K562 (cell line): ENCODE measurements around the gene MMP12.

ENCODE experiments used
- DPF2 ChIP-seq: fragments of 450-650 bp; IDR thresholded peaks from 2 replicates; pipeline ENCODE4 v1.6.1; 2016
- MAFK ChIP-seq: IDR thresholded peaks from 2 replicates; pipeline ENCODE4 v1.6.1; 2011; ENCODE audit warnings: low read length, improper control_type of control experiment
- OTX1 ChIP-seq: fragments of 450-650 bp; formaldehyde crosslinking; IDR thresholded peaks from 2 replicates; pipeline ENCODE4 v1.4.0; 2022; ENCODE audit warnings: mild to moderate bottlenecking
- PCBP1 ChIP-seq: fragments of 200-400 bp; formaldehyde crosslinking; IDR thresholded peaks from 2 replicates; pipeline ENCODE4 v1.6.1; 2018; ENCODE audit warnings: mild to moderate bottlenecking, low read depth, low read length; ENCODE audit not compliant: poor library complexity, severe bottlenecking
- RNF2 ChIP-seq: sonication (generic); IDR thresholded peaks from 2 replicates; pipeline ENCODE4 v1.6.1; 2016
- SMC3 ChIP-seq: conservative IDR thresholded peaks from 2 replicates; pipeline ENCODE4 v1.6.1; 2011; ENCODE audit warnings: low read depth, low read length, improper control_type of control experiment; ENCODE audit not compliant: insufficient read depth
- TGIF2 ChIP-seq: sonication (generic); formaldehyde crosslinking; IDR thresholded peaks from 2 replicates; pipeline ENCODE4 v1.8.1; 2022; ENCODE audit warnings: mild to moderate bottlenecking, missing genetic modification reagents, moderate library complexity
- ZNF232 ChIP-seq: sonication (generic); formaldehyde crosslinking; IDR thresholded peaks from 2 replicates; pipeline ENCODE4 v1.8.0; 2022; ENCODE audit warnings: mild to moderate bottlenecking, missing genetic modification reagents
- TF ChIP-seq, protein P1 (sequence below), 2 experiments: fragments of 450-650 bp in 1 of 2; sonication (generic) in 1 of 2; formaldehyde crosslinking; conservative IDR thresholded peaks; 2 replicates each; pipeline versions ENCODE4 v1.4.0 to v1.8.1; 2020 to 2022; ENCODE audit warnings: mild to moderate bottlenecking in 1 of 2, missing genetic modification reagents in 1 of 2
- TF ChIP-seq, protein P2 (sequence below), 3 experiments: IDR thresholded peaks in 2 of 3; conservative IDR thresholded peaks in 1 of 3; 2 replicates each; pipeline ENCODE4 v1.5.1; 2011 to 2012; ENCODE audit warnings: low read length in 3 of 3, mild to moderate bottlenecking in 3 of 3, control low read depth in 2 of 3, improper control_type of control experiment in 1 of 3, inconsistent platforms in 1 of 3, low read depth in 1 of 3, mixed read lengths in 1 of 3, moderate library complexity in 1 of 3; ENCODE audit not compliant: insufficient read depth in 2 of 3
- TF ChIP-seq, protein P3 (sequence below): IDR thresholded peaks from 2 replicates; pipeline ENCODE4 v1.6.1; 2012; ENCODE audit warnings: low read depth, low read length, improper control_type of control experiment, borderline replicate concordance
- TF ChIP-seq, protein P4 (sequence below): sonication (generic); formaldehyde crosslinking; IDR thresholded peaks from 2 replicates; pipeline ENCODE4 v1.8.1; 2023; ENCODE audit warnings: mild to moderate bottlenecking, missing genetic modification reagents, moderate library complexity

DNA sequence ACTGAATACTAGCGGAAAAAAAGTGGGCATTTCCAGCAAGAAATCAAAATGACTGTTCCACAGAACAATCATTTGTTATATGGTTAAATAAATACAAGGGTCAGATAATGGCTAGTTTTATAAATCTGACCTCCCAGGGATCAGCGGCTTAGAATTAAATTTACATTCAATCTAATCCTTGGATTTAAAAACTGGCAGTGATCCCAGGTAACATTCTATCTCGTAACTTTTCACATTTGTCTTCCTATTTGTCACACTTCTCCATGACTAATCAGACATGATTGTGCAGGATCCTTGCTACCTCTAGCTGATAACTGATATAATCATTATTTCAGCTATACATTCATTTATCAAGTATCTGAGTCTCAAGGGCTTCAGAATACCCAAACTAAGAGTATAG is 28.5 kb downstream of the MMP12 start:
- no peak for TF ChIP-seq OTX1 (CRISPR knock-in tag)
- TF ChIP-seq, protein P1, sequence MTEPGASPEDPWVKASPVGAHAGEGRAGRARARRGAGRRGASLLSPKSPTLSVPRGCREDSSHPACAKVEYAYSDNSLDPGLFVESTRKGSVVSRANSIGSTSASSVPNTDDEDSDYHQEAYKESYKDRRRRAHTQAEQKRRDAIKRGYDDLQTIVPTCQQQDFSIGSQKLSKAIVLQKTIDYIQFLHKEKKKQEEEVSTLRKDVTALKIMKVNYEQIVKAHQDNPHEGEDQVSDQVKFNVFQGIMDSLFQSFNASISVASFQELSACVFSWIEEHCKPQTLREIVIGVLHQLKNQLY (CRISPR knock-in tag; conservative IDR thresholded peaks at IDR 0.05): no peak
- TF ChIP-seq, protein P2, sequence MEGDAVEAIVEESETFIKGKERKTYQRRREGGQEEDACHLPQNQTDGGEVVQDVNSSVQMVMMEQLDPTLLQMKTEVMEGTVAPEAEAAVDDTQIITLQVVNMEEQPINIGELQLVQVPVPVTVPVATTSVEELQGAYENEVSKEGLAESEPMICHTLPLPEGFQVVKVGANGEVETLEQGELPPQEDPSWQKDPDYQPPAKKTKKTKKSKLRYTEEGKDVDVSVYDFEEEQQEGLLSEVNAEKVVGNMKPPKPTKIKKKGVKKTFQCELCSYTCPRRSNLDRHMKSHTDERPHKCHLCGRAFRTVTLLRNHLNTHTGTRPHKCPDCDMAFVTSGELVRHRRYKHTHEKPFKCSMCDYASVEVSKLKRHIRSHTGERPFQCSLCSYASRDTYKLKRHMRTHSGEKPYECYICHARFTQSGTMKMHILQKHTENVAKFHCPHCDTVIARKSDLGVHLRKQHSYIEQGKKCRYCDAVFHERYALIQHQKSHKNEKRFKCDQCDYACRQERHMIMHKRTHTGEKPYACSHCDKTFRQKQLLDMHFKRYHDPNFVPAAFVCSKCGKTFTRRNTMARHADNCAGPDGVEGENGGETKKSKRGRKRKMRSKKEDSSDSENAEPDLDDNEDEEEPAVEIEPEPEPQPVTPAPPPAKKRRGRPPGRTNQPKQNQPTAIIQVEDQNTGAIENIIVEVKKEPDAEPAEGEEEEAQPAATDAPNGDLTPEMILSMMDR (IDR thresholded peaks at IDR 0.05 in 2 of 3, conservative IDR thresholded peaks at IDR 0.05 in 1 of 3; ENCODE audit: insufficient read depth in 2 of 3, low read depth in 1 of 3, low read length in 3 of 3): no peak
- TF ChIP-seq PCBP1: no peak
- no peak for TF ChIP-seq RNF2
- no peak for TF ChIP-seq TGIF2 (CRISPR knock-in tag)
- no peak for TF ChIP-seq MAFK
- TF ChIP-seq, protein P3, sequence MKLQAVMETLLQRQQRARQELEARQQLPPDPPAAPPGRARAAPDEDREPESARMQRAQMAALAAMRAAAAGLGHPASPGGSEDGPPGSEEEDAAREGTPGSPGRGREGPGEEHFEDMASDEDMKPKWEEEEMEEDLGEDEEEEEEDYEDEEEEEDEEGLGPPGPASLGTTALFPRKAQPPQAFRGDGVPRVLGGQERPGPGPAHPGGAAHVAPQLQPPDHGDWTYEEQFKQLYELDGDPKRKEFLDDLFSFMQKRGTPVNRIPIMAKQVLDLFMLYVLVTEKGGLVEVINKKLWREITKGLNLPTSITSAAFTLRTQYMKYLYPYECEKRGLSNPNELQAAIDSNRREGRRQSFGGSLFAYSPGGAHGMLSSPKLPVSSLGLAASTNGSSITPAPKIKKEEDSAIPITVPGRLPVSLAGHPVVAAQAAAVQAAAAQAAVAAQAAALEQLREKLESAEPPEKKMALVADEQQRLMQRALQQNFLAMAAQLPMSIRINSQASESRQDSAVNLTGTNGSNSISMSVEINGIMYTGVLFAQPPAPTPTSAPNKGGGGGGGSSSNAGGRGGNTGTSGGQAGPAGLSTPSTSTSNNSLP: no peak
- no peak for TF ChIP-seq SMC3
- TF ChIP-seq DPF2: no peak
- no peak for TF ChIP-seq ZNF232 (CRISPR knock-in tag)
- TF ChIP-seq, protein P4, sequence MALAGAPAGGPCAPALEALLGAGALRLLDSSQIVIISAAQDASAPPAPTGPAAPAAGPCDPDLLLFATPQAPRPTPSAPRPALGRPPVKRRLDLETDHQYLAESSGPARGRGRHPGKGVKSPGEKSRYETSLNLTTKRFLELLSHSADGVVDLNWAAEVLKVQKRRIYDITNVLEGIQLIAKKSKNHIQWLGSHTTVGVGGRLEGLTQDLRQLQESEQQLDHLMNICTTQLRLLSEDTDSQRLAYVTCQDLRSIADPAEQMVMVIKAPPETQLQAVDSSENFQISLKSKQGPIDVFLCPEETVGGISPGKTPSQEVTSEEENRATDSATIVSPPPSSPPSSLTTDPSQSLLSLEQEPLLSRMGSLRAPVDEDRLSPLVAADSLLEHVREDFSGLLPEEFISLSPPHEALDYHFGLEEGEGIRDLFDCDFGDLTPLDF (CRISPR knock-in tag): no peak
